Progenitor cell of endocrine pancreas (in vitro differentiated cells): ENCODE results near the gene RALGPS1. TPM values are rescaled to one million over a fixed set of nuclear protein-coding genes. Genes with fewer than 3 reads are reported as not detected.
A peak's percentile ranks its signal among the peaks of the same experiment; 100 is the strongest.

Experiments
- DNase-seq: peaks from one replicate; pipeline ENCODE4 v3.0.0; 2021; ENCODE audit warnings: low spot score; ENCODE audit not compliant: unreplicated experiment
- H3K27ac Mint-ChIP-seq: 2 replicates; pipeline ENCODE4 v1.8.0; 2021; ENCODE audit warnings: mild to moderate bottlenecking, moderate library complexity, mixed read lengths
- H3K27me3 Mint-ChIP-seq: 2 replicates; pipeline ENCODE4 v1.8.0; 2021; ENCODE audit warnings: mixed read lengths
- H3K36me3 Mint-ChIP-seq: 2 replicates; pipeline ENCODE4 v1.8.0; 2022; ENCODE audit warnings: mixed read lengths; ENCODE audit not compliant: insufficient read depth
- H3K4me1 Mint-ChIP-seq: 2 replicates; pipeline ENCODE4 v1.8.0; 2021; ENCODE audit warnings: low read depth, mixed read lengths
- H3K4me3 Mint-ChIP-seq: 2 replicates; pipeline ENCODE4 v1.8.0; 2021; ENCODE audit warnings: low read depth, mild to moderate bottlenecking, moderate library complexity, mixed read lengths
- H3K9me3 Mint-ChIP-seq: 2 replicates; pipeline ENCODE4 v1.8.0; 2021; ENCODE audit warnings: low read depth, mixed read lengths
- total RNA-seq: library from RNA; stranded (reverse); gene quantifications from 2 replicates; pipeline ENCODE4 v1.2.1, GENCODE V29; 2021
- TF ChIP-seq, protein P1 (sequence below): fragments of 200-600 bp; sonication (generic); IDR thresholded peaks from one replicate; pipeline ENCODE4 v1.5.0; 2021; ENCODE audit warnings: antibody characterized with exemption, mild to moderate bottlenecking; ENCODE audit not compliant: unreplicated experiment

Gene RALGPS1
- total RNA-seq, 1 donor from 2014 or later = 39.2 TPM

DNA sequence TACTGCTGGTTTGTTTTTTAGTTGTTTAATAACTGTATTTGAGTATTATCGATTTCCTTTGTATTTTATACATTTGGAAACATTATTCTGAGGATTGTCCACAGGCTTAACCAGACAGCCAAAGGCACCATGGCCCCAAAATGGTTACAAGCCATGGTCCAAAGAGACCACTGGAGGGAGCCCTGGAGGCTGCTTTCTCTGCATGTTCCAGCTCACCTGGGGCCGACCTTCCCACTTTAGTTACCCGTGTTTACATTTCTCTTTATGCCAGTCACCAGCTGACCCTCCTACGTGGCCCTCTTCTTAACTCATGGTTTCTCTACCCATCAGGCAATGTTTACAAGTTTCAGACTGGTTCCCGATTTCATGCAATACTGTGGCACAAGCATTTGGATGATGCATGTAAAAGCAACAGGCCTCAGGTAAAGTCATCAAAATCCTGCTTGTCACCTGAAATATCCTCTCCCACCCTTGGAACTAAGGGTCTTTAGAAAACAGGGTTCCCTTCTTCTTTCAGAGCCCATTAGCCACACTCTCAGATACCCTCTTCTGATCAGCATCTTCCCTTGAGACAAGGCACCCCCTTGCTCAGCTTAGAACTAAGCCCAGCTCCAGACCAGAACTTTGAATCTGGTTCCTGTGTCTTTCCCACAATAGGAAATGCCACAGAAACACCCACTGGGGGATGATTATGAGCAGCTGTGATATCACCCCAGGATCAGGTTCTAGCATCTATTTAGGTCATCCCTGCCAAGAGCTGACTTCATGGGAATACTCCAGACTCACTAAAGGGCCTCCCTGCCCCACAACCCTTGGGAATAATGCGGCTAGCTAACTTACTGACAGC lies 300.1 kb downstream of the RALGPS1 start:
- TF ChIP-seq, protein P1, sequence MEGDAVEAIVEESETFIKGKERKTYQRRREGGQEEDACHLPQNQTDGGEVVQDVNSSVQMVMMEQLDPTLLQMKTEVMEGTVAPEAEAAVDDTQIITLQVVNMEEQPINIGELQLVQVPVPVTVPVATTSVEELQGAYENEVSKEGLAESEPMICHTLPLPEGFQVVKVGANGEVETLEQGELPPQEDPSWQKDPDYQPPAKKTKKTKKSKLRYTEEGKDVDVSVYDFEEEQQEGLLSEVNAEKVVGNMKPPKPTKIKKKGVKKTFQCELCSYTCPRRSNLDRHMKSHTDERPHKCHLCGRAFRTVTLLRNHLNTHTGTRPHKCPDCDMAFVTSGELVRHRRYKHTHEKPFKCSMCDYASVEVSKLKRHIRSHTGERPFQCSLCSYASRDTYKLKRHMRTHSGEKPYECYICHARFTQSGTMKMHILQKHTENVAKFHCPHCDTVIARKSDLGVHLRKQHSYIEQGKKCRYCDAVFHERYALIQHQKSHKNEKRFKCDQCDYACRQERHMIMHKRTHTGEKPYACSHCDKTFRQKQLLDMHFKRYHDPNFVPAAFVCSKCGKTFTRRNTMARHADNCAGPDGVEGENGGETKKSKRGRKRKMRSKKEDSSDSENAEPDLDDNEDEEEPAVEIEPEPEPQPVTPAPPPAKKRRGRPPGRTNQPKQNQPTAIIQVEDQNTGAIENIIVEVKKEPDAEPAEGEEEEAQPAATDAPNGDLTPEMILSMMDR = peak; percentile 89
- H3K4me1 Mint-ChIP-seq = peaks cover 10% of the 10 kb centered on the region
- H3K9me3 Mint-ChIP-seq = no peaks in the 10 kb centered on the region
- H3K27me3 Mint-ChIP-seq = no peaks in the 10 kb centered on the region
- no peak overlapping the region for H3K4me3 Mint-ChIP-seq
- DNase-seq = peak; percentile 54
- no peaks in the 10 kb centered on the region for H3K36me3 Mint-ChIP-seq
- no peak overlapping the region for H3K27ac Mint-ChIP-seq

GRCh38 chr9:127215268-127216209 lies 301.0 kb downstream of the RALGPS1 start:
- no peak for DNase-seq
- peaks cover 8% of the 10 kb centered on the region for H3K4me1 Mint-ChIP-seq
- no peaks in the 10 kb centered on the region for H3K9me3 Mint-ChIP-seq
- no peaks in the 10 kb centered on the region for H3K36me3 Mint-ChIP-seq
- no peaks in the 10 kb centered on the region for H3K27me3 Mint-ChIP-seq
- H3K27ac Mint-ChIP-seq = no peak overlapping the region
- TF ChIP-seq, protein P1 = no peak
- no peak overlapping the region for H3K4me3 Mint-ChIP-seq

- TF ChIP-seq, protein P1 = no peak
- Mint-ChIP-seq H3K36me3 (no peaks in the 10 kb centered on the region), H3K27ac (no peak overlapping the region), H3K27me3 (peaks cover 8% of the 10 kb centered on the region), H3K4me3 (no peak overlapping the region), H3K4me1 (peaks cover 5% of the 10 kb centered on the region), H3K9me3 (no peaks in the 10 kb centered on the region)
- DNase-seq = no peak
Measured at GRCh38 chr9:127216210-127216887, 301.8 kb downstream of the RALGPS1 start.

GRCh38 chr9:127216888-127217217 lies 302.3 kb downstream of the RALGPS1 start:
- Mint-ChIP-seq H3K27me3 (peaks cover 12% of the 10 kb centered on the region), H3K36me3 (no peaks in the 10 kb centered on the region), H3K4me3 (no peak overlapping the region), H3K9me3 (no peaks in the 10 kb centered on the region), H3K4me1 (peaks cover 5% of the 10 kb centered on the region), H3K27ac (no peak overlapping the region)
- TF ChIP-seq, protein P1 = no peak
- DNase-seq = no peak

GRCh38 chr9:127218818-127219217 lies 304.2 kb downstream of the RALGPS1 start:
- Mint-ChIP-seq H3K4me1 (peaks cover 5% of the 10 kb centered on the region), H3K27ac (no peak overlapping the region), H3K9me3 (no peaks in the 10 kb centered on the region), H3K36me3 (no peaks in the 10 kb centered on the region), H3K4me3 (no peak overlapping the region), H3K27me3 (peaks cover 31% of the 10 kb centered on the region)
- TF ChIP-seq, protein P1 = no peak
- no peak for DNase-seq
